Left lung (tissue), 10 donors: ENCODE measurements around the gene DMGDH. TPM values are rescaled to one million over a fixed set of nuclear protein-coding genes. Genes with fewer than 3 reads are reported as not detected.
"Not testable (repeated sequence)": the region's sequence is repeated elsewhere in the genome, so short reads cannot be mapped to it uniquely, and the experiment has no call there.

Experiments
- ATAC-seq: fragments of 200-7000 bp; cut with Tn5 transposase; one replicate; pipeline ENCODE4 v1.9.1; 2020; ENCODE audit warnings: moderate library complexity
- DNase-seq, 4 donors: peaks; one replicate each; pipeline ENCODE4 v3.0.0-alpha.2; 2013 to 2020
- H3K27ac ChIP-seq, 2 donors: fragments of 200-600 bp; sonication (generic) in 1 of 2; one replicate each; pipeline versions ENCODE4 v1.5.0 to v1.8.0; 2020 to 2021
- H3K27me3 ChIP-seq, 2 donors: fragments of 200-600 bp; sonication (generic) in 1 of 2; one replicate each; pipeline versions ENCODE4 v1.5.0 to v1.8.0; 2020 to 2021
- H3K36me3 ChIP-seq, 2 donors: fragments of 200-600 bp; sonication (generic) in 1 of 2; one replicate each; pipeline versions ENCODE4 v1.5.0 to v1.8.0; 2020 to 2021
- H3K4me1 ChIP-seq, 2 donors: fragments of 200-600 bp; one replicate each; pipeline ENCODE4 v1.8.0; 2021
- H3K4me3 ChIP-seq, 2 donors: fragments of 200-600 bp; sonication (generic) in 1 of 2; one replicate each; pipeline versions ENCODE4 v1.5.0 to v1.8.0; 2020 to 2021; ENCODE audit warnings: mild to moderate bottlenecking in 1 of 2
- H3K9me3 ChIP-seq, 2 donors: fragments of 200-600 bp; sonication (generic) in 1 of 2; one replicate each; pipeline versions ENCODE4 v1.5.0 to v1.8.0; 2020 to 2021
- CTCF ChIP-seq, 2 donors: fragments of 200-600 bp; sonication (generic) in 1 of 2; IDR thresholded peaks; one replicate each; pipeline versions ENCODE4 v1.5.0 to v1.8.0; 2021; ENCODE audit warnings: antibody characterized with exemption in 2 of 2
- intact Hi-C, 2 donors: fragments of 100-400 bp; cut with DNase I; formaldehyde crosslinking; loops; one replicate each; pipeline versions ENCODE4 v1.11.2 to v1.14.2; 2022
- polyA plus RNA-seq, 6 donors: library from polyadenylated mRNA; unstranded; fragments of 120-200 nt; gene quantifications; one replicate each; pipeline ENCODE4 v1.2.1, GENCODE V29; 2013; ENCODE audit not compliant: insufficient read length in 6 of 6
- total RNA-seq, 2 donors: library from RNA; stranded (reverse); fragmentation: NEBNext Ultra II Directional; extraction: Animal tissue kit (Norgen Biotek cat#: 25700); gene quantifications; one replicate each; pipeline ENCODE4 v1.2.1, GENCODE V29; 2021
- donor health status: DM: no; HTN: yes; CAD: no.
- donor health status: DM: no; HTN: no; CAD: no.

DMGDH gene
- total and polyA plus RNA-seq, 8 donors: 0.90 to 3.1 (median 1.5) TPM

GRCh38 chr5:78983601-78984438, 85.7 kb downstream of the DMGDH start:
- Histone ChIP-seq H3K27ac (peak overlapping the region; percentile 98 to 99), H3K36me3 (no peaks in the 10 kb centered on the region), H3K4me3 (peak overlapping the region; percentile 73 to 85), H3K27me3 (no peaks in the 10 kb centered on the region), H3K4me1 (peaks cover 5 to 40% of the 10 kb centered on the region in 2 donors), H3K9me3 (no peaks in the 10 kb centered on the region)
- ATAC-seq: no peak
- intact Hi-C loops: no loop called here
- DNase-seq: no peak
- no peak for TF ChIP-seq CTCF (IDR thresholded peaks at IDR 0.05)

- intact Hi-C loops, H3K36me3 ChIP-seq, ATAC-seq, H3K9me3 ChIP-seq, DNase-seq, H3K27me3 ChIP-seq: not testable (repeated sequence)
- Histone ChIP-seq H3K4me1 (peaks cover 5 to 40% of the 10 kb centered on the region in 2 donors), H3K4me3 (peak overlapping the region in 1 of 2 donors; percentile 73), H3K27ac (peak overlapping the region in 1 of 2 donors; percentile 99)
These were observed 86.3 kb downstream of the DMGDH start for GRCh38 chr5:78983194-78983593.

GRCh38 chr5:78979909-78980308, 89.6 kb downstream of the DMGDH start:
- Histone ChIP-seq H3K9me3 (no peaks in the 10 kb centered on the region), H3K27me3 (no peaks in the 10 kb centered on the region), H3K27ac (no peak overlapping the region), H3K4me3 (no peak overlapping the region), H3K4me1 (peaks cover 0 to 28% of the 10 kb centered on the region in 2 donors), H3K36me3 (no peaks in the 10 kb centered on the region)
- TF ChIP-seq CTCF (IDR thresholded peaks at IDR 0.05): no peak
- no peak for DNase-seq
- intact Hi-C loops: no loop called here
- ATAC-seq: no peak

GRCh38 chr5:78979117-78979742, 90.2 kb downstream of the DMGDH start:
- Histone ChIP-seq H3K9me3 (no peaks in the 10 kb centered on the region), H3K4me1 (peaks cover 0 to 33% of the 10 kb centered on the region in 2 donors), H3K27me3 (no peaks in the 10 kb centered on the region), H3K27ac (no peak overlapping the region), H3K4me3 (no peak overlapping the region), H3K36me3 (no peaks in the 10 kb centered on the region)
- ATAC-seq (no peak), DNase-seq (no peak)
- no peak for TF ChIP-seq CTCF (IDR thresholded peaks at IDR 0.05)
- intact Hi-C loops: no loop called here

- DNase-seq: no peak
- TF ChIP-seq CTCF (IDR thresholded peaks at IDR 0.05): no peak
- Histone ChIP-seq H3K36me3 (no peaks in the 10 kb centered on the region), H3K27ac (no peak overlapping the region), H3K9me3 (no peaks in the 10 kb centered on the region), H3K4me1 (peaks cover 7 to 17% of the 10 kb centered on the region in 2 donors), H3K4me3 (no peak overlapping the region), H3K27me3 (no peaks in the 10 kb centered on the region)
- no peak for ATAC-seq
- intact Hi-C loops: no loop called here
These were observed 94.4 kb downstream of the DMGDH start for GRCh38 chr5:78975035-78975434.
